Mononuclear cell (primary cell): ENCODE measurements around the gene ATG10. TPM values are rescaled to one million over a fixed set of nuclear protein-coding genes. Genes with fewer than 3 reads are reported as not detected.
"Not testable (repeated sequence)": the region's sequence is repeated elsewhere in the genome, so short reads cannot be mapped to it uniquely, and the experiment has no call there.

ENCODE experiments used
- H3K27me3 ChIP-seq: 2 replicates; pipeline ENCODE4 v1.6.0; 2011; ENCODE audit warnings: low read length, control low read depth; ENCODE audit not compliant: insufficient read depth
- H3K4me1 ChIP-seq: 2 replicates; pipeline ENCODE4 v1.5.1; 2011; ENCODE audit warnings: mild to moderate bottlenecking, low read length, control low read depth; ENCODE audit not compliant: insufficient read depth
- H3K4me3 ChIP-seq: 2 replicates; pipeline ENCODE4 v1.5.1; 2011; ENCODE audit warnings: mild to moderate bottlenecking, low read length, moderate library complexity
- H3K9me3 ChIP-seq: 2 replicates; pipeline ENCODE4 v1.5.1; 2011; ENCODE audit warnings: low read depth, mild to moderate bottlenecking, control low read depth, low read length
- total RNA-seq: library from RNA; depleted of rRNA; stranded (reverse); fragments of >200 nt; gene quantifications from one replicate; pipeline ENCODE4 v1.2.3, GENCODE V29; 2012

Gene ATG10
- total RNA-seq, 1 donor, result 2.4 TPM

DNA sequence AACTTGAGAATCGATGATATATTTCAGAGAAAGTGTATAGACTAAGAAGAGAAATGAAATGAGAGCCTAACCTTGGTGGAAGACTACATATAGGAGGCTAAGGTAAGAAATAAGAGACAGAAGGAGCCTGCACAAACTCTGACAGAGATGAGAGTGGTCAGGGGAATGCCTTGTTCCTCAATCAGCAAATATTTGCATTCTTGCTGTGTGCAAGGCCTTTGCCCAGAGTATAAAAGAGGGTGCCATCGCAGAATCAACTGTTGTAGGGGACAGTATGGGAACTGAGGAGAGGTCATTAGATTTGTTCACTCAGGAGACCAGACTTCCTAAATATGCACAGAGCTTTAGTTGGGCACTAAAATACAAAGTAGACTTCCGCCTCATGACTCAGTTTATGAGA lies 137.2 kb downstream of the ATG10 start:
- no peaks in the 10 kb centered on the region for H3K27me3 ChIP-seq
- no peaks in the 10 kb centered on the region for H3K4me1 ChIP-seq
- no peak overlapping the region for H3K4me3 ChIP-seq
- H3K9me3 ChIP-seq, result no peaks in the 10 kb centered on the region

DNA sequence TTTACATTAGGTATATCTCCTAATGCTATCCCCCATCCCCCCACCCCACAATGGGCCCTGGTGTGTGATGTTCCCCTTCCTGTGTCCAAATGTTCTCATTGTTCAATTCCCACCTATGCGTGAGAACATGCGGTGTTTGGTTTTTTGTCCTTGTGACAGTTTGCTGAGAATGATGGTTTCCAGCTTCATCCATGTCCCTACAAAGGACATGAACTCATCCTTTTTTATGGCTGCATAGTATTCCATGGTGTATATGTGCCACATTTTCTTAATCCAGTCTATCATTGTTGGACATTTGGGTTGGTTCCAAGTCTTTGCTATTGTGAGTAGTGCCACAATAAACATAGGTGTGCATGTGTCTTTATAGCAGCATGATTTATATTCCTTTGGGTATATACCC lies 138.1 kb downstream of the ATG10 start:
- H3K27me3 ChIP-seq, H3K9me3 ChIP-seq: not testable (repeated sequence)

DNA sequence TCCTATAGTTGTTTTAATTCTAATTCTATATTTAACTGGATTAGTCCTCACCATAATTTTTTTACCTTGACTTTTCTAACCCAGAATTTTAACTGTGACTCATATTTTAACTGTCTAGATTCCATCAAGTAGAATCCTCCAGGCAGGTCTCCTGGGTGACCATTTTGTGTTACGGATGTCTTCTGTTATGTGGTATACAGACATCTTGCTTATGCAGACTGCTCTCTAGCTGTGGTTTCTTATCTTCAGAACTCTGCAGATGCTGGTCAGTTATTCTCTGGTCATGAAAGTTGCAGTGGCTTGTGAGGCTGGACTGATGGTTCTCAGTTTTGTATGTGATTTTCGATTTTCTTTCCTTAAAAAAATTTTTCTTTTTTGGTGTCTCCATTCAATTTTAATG lies 139.4 kb downstream of the ATG10 start:
- Histone ChIP-seq H3K9me3 (no peaks in the 10 kb centered on the region), H3K4me1 (no peaks in the 10 kb centered on the region), H3K4me3 (no peak overlapping the region), H3K27me3 (no peaks in the 10 kb centered on the region)

More for the DNA sequence above, 138.1 kb downstream of the ATG10 start:
- not testable (repeated sequence) for H3K4me3 ChIP-seq, H3K4me1 ChIP-seq

DNA sequence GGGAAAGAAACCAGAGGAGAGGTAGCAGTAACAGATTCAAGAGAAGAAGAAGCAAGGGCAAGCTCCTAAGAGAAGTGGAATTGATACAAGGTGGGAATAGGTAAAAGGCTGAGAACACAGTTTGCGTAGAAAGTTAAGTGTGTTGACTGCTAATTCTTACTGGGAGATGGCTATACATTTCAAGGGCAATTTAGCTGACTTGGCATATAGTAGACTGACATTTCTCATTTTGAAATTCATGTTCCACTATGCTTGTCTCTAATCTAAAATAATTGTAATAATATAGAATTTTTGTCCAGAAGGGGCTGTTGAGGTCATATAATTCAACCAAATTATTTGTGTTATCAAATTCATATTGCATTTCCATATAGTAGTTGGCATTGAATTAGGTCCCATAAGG lies 144.0 kb downstream of the ATG10 start:
- no peaks in the 10 kb centered on the region for H3K4me1 ChIP-seq
- no peaks in the 10 kb centered on the region for H3K27me3 ChIP-seq
- H3K4me3 ChIP-seq, result no peak overlapping the region
- H3K9me3 ChIP-seq, result no peaks in the 10 kb centered on the region

DNA sequence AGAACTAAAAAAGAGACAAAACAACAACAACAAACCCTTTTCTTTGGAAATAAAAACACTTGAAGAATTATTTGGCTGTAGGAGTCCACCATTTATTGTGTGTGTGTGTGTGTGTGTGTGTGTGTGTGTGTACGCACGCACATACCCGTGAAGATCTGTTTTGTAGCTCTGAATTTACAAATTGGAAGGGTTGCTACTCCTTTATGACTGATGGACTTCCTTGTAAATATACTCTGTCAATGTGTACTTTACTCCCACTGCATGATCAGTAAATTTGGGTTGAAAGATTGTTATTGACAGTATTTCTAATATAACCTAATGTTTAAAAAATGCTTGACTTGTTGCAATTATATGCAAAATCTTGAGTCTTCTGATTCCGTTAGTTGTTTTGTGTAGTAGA lies 148.1 kb downstream of the ATG10 start:
- Histone ChIP-seq H3K27me3 (no peaks in the 10 kb centered on the region), H3K4me3 (no peak overlapping the region)

DNA sequence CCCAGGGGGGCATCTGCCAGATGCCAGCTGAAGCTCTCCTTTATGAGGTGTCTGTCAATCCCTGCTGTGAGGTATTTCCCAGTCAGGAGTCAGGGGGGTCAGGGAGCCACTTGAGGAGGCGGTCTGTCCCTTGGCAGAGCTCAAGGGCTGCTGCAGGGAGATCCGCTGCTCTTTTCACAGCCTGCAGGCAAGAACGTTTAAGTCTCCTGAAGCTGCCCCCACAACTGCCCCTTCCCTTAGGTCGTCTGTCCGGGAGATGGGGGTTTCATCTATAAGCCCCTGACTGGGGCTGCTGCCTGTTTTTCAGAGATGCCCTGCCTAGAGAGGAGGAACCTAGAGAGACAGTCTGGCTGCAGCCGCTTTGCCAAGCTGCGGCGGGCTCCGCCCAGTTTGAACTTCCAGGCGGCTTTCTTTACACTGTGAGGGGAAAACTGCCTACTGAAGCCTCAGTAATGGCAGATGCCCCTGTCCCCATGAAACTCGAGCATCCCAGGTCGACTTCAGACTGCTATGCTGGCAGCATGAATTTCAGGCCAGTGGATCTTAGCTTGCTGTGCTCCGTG lies 158.0 kb downstream of the ATG10 start:
- Histone ChIP-seq H3K4me1 (no peaks in the 10 kb centered on the region), H3K27me3 (no peaks in the 10 kb centered on the region), H3K9me3 (no peaks in the 10 kb centered on the region), H3K4me3 (no peak overlapping the region)

More for the DNA sequence above, 148.1 kb downstream of the ATG10 start:
- Histone ChIP-seq H3K4me1 (no peaks in the 10 kb centered on the region), H3K9me3 (peaks cover 7% of the 10 kb centered on the region)

DNA sequence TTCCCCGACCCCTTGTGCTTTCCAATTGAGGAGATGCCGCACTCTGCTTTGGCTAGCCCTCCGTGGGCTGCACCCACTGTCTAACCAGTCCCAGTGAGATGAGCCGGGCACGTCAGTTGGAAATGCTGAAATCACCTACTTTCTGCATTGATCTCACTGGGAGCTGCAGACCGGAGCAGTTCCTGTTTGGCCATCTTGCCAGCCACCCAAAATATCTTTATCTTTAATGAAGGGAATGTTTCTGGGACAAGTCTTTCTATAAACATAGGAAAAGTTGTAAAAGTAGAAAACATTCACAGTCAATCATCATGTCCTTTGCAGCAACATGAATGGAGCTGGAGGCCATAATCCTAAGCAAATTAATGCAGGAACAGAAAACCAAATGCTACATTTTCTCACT lies 158.8 kb downstream of the ATG10 start:
- no peaks in the 10 kb centered on the region for H3K4me1 ChIP-seq
- no peaks in the 10 kb centered on the region for H3K9me3 ChIP-seq
- no peaks in the 10 kb centered on the region for H3K27me3 ChIP-seq
- no peak overlapping the region for H3K4me3 ChIP-seq

DNA sequence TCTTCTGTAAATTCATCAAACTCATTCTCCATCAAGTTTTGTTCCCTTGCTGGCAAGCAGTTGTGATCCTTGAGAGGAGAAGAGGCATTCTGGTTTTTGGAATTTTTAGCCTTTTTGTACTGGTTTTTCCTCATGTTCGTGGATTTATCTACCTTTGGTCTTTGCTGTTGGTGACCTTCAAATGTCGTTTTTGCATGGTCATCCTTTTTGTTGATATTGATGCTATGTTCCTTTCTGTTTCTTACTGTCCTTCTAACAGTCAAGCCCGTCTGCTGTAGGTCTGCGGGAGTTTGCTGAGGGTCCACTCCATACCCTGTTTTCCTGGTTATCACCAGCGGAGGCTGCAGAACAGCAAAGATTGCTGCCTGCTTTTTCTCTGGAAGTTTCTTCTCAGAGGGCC lies 165.4 kb downstream of the ATG10 start:
- H3K4me3 ChIP-seq, result no peak overlapping the region
- H3K9me3 ChIP-seq, result no peaks in the 10 kb centered on the region
- H3K4me1 ChIP-seq, result no peaks in the 10 kb centered on the region
- H3K27me3 ChIP-seq, result no peaks in the 10 kb centered on the region

DNA sequence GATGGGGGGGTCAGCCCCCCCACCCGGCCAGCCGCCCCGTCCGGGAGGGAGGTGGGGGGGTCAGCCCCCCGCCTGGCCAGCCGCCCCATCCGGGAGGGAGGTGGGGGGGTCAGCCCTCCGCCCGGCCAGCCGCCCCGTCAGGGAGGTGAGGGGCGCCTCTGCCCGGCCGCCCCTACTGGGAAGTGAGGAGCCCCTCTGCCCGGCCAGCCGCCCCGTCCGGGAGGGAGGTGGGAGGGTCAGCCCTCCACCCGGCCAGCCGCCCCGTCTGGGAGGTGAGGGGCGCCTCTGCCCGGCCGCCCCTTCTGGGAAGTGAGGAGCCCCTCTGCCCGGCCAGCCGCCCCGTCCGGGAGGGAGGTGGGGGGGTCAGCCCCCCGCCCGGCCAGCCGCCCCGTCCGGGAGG lies 168.0 kb downstream of the ATG10 start:
- H3K4me3 ChIP-seq, H3K27me3 ChIP-seq, H3K9me3 ChIP-seq, H3K4me1 ChIP-seq: not testable (repeated sequence)

DNA sequence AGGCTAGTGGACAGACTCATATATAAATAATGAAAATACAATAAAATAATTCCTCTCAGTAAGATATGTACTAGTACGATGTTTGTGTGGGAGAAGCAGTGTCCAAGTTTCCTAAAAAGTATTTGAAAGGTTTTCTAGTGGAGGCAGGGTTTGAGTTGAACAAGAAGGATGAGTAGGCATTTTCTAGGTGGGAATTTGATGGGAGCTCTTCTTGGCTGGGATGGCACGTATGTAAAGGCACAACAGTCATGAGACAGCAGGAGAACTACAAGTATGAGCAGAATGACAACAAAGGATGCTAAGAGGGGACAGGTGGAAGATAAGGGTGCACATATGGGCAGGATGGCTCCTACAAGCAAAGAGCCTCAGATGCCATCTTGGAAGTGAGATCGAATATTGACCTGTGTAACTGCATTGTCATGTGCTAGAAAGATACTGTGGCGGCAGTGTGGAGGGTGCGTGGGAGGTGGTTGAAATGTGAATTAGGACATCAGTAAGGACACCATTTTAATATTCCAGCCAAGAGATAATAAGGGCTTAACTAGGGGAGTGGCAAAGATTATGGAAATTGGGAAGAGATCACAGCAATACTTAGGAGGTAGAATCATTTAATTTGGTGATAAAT lies 170.5 kb downstream of the ATG10 start:
- H3K4me1 ChIP-seq, result no peaks in the 10 kb centered on the region
- H3K27me3 ChIP-seq, result no peaks in the 10 kb centered on the region
- H3K4me3 ChIP-seq, result no peak overlapping the region
- no peaks in the 10 kb centered on the region for H3K9me3 ChIP-seq

DNA sequence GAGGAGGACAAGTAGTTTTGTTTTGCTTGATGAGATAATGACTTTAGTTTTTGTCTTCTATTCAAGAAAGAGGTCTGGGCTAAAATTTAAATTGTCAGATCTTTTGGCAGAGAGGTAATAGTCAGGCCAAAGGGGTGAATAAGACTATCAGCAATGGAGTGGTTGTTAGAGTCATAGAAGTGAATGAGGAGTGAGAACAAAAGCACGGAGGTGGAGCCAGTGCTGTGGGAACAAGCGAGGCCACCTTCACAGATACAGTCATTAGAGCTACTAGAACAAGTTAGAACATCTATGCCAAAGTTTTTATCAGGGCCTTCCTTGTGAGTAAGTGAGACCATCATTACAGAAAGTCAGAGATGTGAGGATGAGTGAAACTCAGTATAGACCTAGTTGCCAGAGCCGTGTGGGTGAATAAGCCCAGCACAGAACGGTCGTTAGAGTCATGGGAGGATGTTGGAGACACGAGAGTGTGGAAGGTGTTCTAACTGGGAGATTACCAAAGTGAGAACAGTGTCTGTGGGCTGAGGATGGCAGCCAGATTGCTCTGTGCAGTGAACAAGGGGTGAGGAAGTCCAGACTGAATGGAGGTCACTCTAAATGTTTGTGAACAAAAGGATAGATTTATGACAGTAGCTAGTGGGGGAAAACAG lies 171.2 kb downstream of the ATG10 start:
- Histone ChIP-seq H3K9me3 (no peaks in the 10 kb centered on the region), H3K4me1 (no peaks in the 10 kb centered on the region), H3K4me3 (no peak overlapping the region), H3K27me3 (no peaks in the 10 kb centered on the region)

DNA sequence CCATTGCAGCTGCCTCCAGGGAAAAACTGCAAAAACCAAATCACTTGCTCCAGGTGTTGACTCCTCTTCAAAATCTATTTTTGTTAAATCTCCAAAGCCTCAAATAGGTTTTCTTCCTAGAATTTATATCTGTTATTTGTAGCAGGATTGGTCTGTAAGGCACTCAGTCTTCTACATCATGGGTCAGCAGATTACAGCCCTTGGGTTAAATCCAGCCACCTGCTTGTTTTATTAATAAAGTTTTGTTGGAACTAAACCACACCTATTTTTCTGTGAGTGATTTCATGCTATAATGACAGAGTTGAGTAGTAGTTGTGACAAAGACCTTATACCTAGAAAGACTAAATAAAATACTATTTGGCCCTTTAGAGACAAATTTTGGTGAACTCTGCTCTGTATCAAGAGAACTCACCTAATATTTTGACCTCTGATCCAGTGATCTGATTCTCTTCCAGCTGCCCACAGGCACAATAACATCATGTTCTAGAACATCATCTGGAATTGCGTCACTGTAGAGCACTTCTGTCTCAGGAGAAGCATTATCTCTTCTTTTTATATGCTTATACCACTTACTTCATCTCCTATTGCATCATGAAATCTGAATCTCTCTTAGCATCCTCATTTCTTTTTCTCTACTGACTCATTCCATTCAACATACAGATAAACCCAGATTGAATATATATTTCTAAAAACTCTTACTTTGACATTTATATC lies 176.2 kb downstream of the ATG10 start:
- Histone ChIP-seq H3K4me3 (no peak overlapping the region), H3K4me1 (no peaks in the 10 kb centered on the region), H3K9me3 (no peaks in the 10 kb centered on the region), H3K27me3 (no peaks in the 10 kb centered on the region)

DNA sequence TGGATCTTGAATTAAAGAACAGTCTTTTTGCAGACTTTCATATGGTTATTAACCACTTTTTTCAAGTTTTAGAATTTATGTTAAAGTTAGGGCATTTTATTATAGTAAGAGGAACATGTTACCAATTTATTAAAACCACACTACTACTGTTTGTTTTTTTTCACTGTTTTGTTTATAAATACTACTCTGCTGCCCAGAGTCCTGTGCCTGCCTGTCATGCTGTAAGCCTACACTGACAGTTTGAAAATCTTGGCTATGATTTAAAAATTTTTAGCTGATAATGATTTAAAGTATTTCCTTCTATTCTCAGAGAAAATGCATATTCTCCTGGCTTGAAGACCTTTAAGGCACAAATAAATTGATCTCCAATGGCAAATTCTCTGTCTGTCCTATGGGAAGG lies 177.6 kb downstream of the ATG10 start:
- Histone ChIP-seq H3K4me3 (no peak overlapping the region), H3K9me3 (no peaks in the 10 kb centered on the region), H3K27me3 (no peaks in the 10 kb centered on the region), H3K4me1 (no peaks in the 10 kb centered on the region)

DNA sequence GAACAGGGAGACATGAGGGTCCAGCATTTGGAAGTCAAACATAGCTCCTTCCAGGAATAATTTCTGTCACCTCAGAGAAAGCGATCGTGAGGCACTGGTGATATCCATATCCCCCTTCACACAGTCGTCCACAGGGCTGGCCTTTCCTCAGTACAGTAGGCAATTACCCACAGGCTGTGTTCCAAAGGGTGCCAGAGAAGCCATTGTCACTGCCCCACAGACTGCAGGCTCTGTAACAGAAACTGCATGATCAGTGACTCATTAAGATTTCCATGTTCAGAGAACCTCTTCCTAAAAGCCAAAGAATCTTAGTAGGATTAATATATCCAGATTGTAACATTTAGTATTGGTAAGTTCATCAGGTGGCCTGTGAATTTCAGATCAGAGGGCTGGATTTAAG lies 178.7 kb downstream of the ATG10 start:
- Histone ChIP-seq H3K4me1 (no peaks in the 10 kb centered on the region), H3K27me3 (no peaks in the 10 kb centered on the region), H3K9me3 (no peaks in the 10 kb centered on the region), H3K4me3 (no peak overlapping the region)

DNA sequence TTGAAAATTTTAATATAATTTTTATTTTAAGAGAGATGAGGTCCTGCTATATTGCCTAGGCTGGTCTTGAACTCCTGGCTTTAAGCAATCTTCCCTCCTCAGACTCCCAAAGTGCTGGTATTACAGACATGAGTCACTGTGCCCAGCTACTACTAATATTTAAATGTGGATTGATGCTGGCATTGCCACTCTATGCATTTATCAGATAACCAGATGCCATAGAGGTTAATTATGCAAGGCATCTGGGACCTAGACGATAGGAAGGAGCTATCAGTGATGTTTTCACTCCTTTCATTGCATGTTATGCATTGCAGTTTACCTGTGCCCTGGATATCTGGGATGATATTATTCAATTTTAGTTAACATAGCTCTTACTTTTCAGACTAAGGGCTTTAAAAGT lies 179.4 kb downstream of the ATG10 start:
- Histone ChIP-seq H3K9me3 (no peaks in the 10 kb centered on the region), H3K4me3 (no peak overlapping the region), H3K27me3 (no peaks in the 10 kb centered on the region), H3K4me1 (no peaks in the 10 kb centered on the region)
